K562 (cell line): ENCODE measurements around the gene TULP4.

ENCODE experiments used
- CTCF ChIP-seq, 3 experiments: IDR thresholded peaks in 2 of 3; conservative IDR thresholded peaks in 1 of 3; 2 replicates each; pipeline ENCODE4 v1.5.1; 2011 to 2012; ENCODE audit warnings: low read length in 3 of 3, mild to moderate bottlenecking in 3 of 3, control low read depth in 2 of 3, improper control_type of control experiment in 1 of 3, inconsistent platforms in 1 of 3, low read depth in 1 of 3, mixed read lengths in 1 of 3, moderate library complexity in 1 of 3; ENCODE audit not compliant: insufficient read depth in 2 of 3
- DNMT1 ChIP-seq: fragments of 450-650 bp; IDR thresholded peaks from 2 replicates; pipeline ENCODE4 v1.6.1; 2016; ENCODE audit warnings: antibody characterized with exemption, mild to moderate bottlenecking
- E2F4 ChIP-seq: sonication (generic); formaldehyde crosslinking; IDR thresholded peaks from 2 replicates; pipeline ENCODE4 v1.8.0; 2022; ENCODE audit warnings: mild to moderate bottlenecking, low read depth, missing genetic modification reagents
- MYC ChIP-seq, 2 experiments: fragments of 250-450 bp in 1 of 2; sonication (Bioruptor Pico) in 1 of 2; IDR thresholded peaks; 2 replicates each; pipeline versions ENCODE4 v1.5.1 to v1.6.1; 2012 to 2021; ENCODE audit warnings: low read depth in 2 of 2, borderline replicate concordance in 1 of 2, improper control_type of control experiment in 1 of 2, low read length in 1 of 2, mild to moderate bottlenecking in 1 of 2, moderate library complexity in 1 of 2
- PCBP1 ChIP-seq: fragments of 200-400 bp; formaldehyde crosslinking; IDR thresholded peaks from 2 replicates; pipeline ENCODE4 v1.6.1; 2018; ENCODE audit warnings: mild to moderate bottlenecking, low read depth, low read length; ENCODE audit not compliant: poor library complexity, severe bottlenecking
- PRDM10 ChIP-seq: fragments of 450-650 bp; IDR thresholded peaks from 2 replicates; pipeline ENCODE4 v1.6.1; 2018; ENCODE audit not compliant: partially characterized antibody
- SUPT5H ChIP-seq: fragments of 450-650 bp; IDR thresholded peaks from 2 replicates; pipeline ENCODE4 v1.6.1; 2016

- no peak for TF ChIP-seq CTCF (IDR thresholded peaks at IDR 0.05 in 2 of 3, conservative IDR thresholded peaks at IDR 0.05 in 1 of 3; ENCODE audit: insufficient read depth in 2 of 3, low read depth in 1 of 3, low read length in 3 of 3)
- no peak for TF ChIP-seq E2F4 (CRISPR knock-in tag)
- TF ChIP-seq DNMT1: no peak
- TF ChIP-seq PCBP1: no peak
- TF ChIP-seq MYC (IDR thresholded peaks at IDR 0.05; ENCODE audit: low read depth, low read length): no peak
- TF ChIP-seq MYC (CRISPR knock-in tag; IDR thresholded peaks at IDR 0.05; ENCODE audit: borderline replicate concordance, low read depth): no peak
- no peak for TF ChIP-seq PRDM10
- TF ChIP-seq SUPT5H: no peak
Measured at GRCh38 chr6:158303210-158303731, 9.0 kb upstream of the TULP4 start.
